Activated CD8-positive, alpha-beta T cell treated with anti-CD3 and anti-CD28 coated beads, Interleukin-2, amount 10 ng/mL, durations not matched to agents 7 days and 5 days (primary cell): ENCODE measurements around the gene POLA2. TPM values are rescaled to one million over a fixed set of nuclear protein-coding genes. Genes with fewer than 3 reads are reported as not detected.
"Not testable (repeated sequence)": the region's sequence is repeated elsewhere in the genome, so short reads cannot be mapped to it uniquely, and the experiment has no call there.

Experiments
- ATAC-seq: fragments of 150-1000 bp; cut with Tn5 transposase; one replicate; pipeline ENCODE4 v1.10.0; 2021; ENCODE audit warnings: moderate library complexity
- CTCF ChIA-PET: fragments of 350-600 bp; sonication (Branson Sonifier 250); formaldehyde crosslinking; loops from one replicate; lab custom pipeline; 2021; ENCODE audit warnings: antibody characterized with exemption; lab: Charles Lee
- POLR2A ChIA-PET: fragments of 350-600 bp; sonication (Branson Sonifier 250); formaldehyde crosslinking; loops from one replicate; lab custom pipeline; 2021; ENCODE audit warnings: antibody characterized with exemption; lab: Charles Lee
- DNase-seq: peaks from one replicate; pipeline ENCODE4 v3.0.0-alpha.2; 2020
- H3K27ac Mint-ChIP-seq: one replicate; pipeline ENCODE4 v1.8.0; 2021; ENCODE audit warnings: mild to moderate bottlenecking, mixed read lengths
- H3K27me3 Mint-ChIP-seq: one replicate; pipeline ENCODE4 v1.8.0; 2021; ENCODE audit warnings: low read depth, mixed read lengths
- H3K36me3 Mint-ChIP-seq: one replicate; pipeline ENCODE4 v1.8.0; 2021; ENCODE audit warnings: low read depth, mixed read lengths
- H3K4me1 Mint-ChIP-seq: one replicate; pipeline ENCODE4 v1.8.0; 2021; ENCODE audit warnings: low read depth, mixed read lengths
- H3K4me3 Mint-ChIP-seq: one replicate; pipeline ENCODE4 v1.8.0; 2021; ENCODE audit warnings: mild to moderate bottlenecking, mixed read lengths
- H3K9me3 Mint-ChIP-seq: one replicate; pipeline ENCODE4 v1.8.0; 2022; ENCODE audit warnings: mixed read lengths; ENCODE audit not compliant: insufficient read depth
- total RNA-seq, 2 experiments: library from RNA; stranded (reverse); gene quantifications; one replicate each; pipeline ENCODE4 v1.2.3, GENCODE V29; 2021

Gene POLA2
- total RNA-seq, 2 experiments from 2014 or later, result 63.6 to 76.1 TPM

GRCh38 chr11:65221026-65221425 lies 40.7 kb upstream of the POLA2 start:
- DNase-seq (no peak), ATAC-seq (no peak)
- CTCF ChIA-PET, result interaction anchor here (1.2 kb wide), 1 partner anchor 95 kb away, joined by 6 read pairs; no protein-coding TSS in a partner anchor
- no peaks in the 10 kb centered on the region for H3K36me3 Mint-ChIP-seq
- POLR2A ChIA-PET, result no interaction called here
- H3K9me3 Mint-ChIP-seq, result no peaks in the 10 kb centered on the region
- peaks cover 36% of the 10 kb centered on the region for H3K4me1 Mint-ChIP-seq
- H3K27ac Mint-ChIP-seq, result no peak overlapping the region
- H3K27me3 Mint-ChIP-seq, result peaks cover 4% of the 10 kb centered on the region
- H3K4me3 Mint-ChIP-seq, result no peak overlapping the region

DNA sequence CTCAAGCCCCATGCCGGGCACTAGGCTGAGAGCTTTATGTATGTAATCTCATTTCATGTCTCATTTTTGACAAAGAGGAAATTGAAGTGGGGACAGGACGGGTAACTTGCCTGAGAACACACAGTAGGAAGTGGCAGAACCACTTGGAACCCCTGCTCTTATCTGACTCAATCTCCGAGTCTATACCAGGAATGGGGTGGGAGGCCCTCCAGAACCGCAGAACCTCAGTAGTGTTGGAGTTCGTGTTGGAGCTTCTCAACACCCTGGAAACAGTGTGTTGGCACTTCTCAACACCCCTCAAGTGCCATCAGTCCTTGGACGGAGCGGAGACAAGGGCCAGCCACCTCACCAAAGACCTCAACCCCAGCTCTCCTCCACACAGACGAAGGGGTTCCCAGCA lies 38.8 kb upstream of the POLA2 start:
- no peak overlapping the region for H3K4me3 Mint-ChIP-seq
- H3K27ac Mint-ChIP-seq, result no peak overlapping the region
- POLR2A ChIA-PET, result interaction anchor here (0.6 to 1.4 kb wide), 4 partner anchors 8 to 101 kb away, joined by 3 to 4 read pairs (median 3); partner anchors contain the start of genes MRPL49 and POLA2
- peaks cover 37% of the 10 kb centered on the region for H3K4me1 Mint-ChIP-seq
- DNase-seq (no peak), ATAC-seq (no peak)
- CTCF ChIA-PET, result interaction anchor here (1.1 to 5.3 kb wide), 5 partner anchors 12 to 107 kb away, joined by 3 to 24 read pairs (median 8); no protein-coding TSS in a partner anchor
- H3K36me3 Mint-ChIP-seq, result no peaks in the 10 kb centered on the region
- H3K27me3 Mint-ChIP-seq, result peaks cover 17% of the 10 kb centered on the region
- H3K9me3 Mint-ChIP-seq, result no peaks in the 10 kb centered on the region

DNA sequence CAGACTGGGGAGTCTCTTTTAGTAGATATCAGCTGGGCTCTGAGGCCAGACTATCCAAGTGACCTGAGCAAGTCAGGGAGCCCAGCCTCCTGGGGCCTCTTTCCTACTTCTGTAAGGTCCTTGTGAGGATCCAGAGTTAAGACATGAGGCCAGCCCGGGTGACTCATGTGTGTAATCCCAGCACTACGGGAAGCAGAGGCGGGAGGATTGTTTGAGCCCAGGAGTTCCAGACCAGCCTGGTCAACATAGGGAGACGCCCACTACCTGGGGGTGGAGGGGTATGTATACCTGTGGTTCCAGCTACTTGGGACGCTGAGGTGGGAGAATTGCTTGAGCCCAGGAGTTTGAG lies 36.9 kb upstream of the POLA2 start:
- DNase-seq (no peak), ATAC-seq (peak; percentile 12)
- no peak overlapping the region for H3K27ac Mint-ChIP-seq
- CTCF ChIA-PET, result interaction anchor here (0.7 to 5.3 kb wide), 23 partner anchors 11 to 390 kb away, joined by 3 to 60 read pairs (median 4); partner anchors contain the start of genes CAPN1, CDC42EP2, DPF2 and POLA2
- POLR2A ChIA-PET, result interaction anchor here (0.5 to 1.5 kb wide), 2 partner anchors 37 to 69 kb away, joined by 3 to 4 read pairs; partner anchors contain the start of gene POLA2
- H3K4me1 Mint-ChIP-seq, result peaks cover 30% of the 10 kb centered on the region
- peaks cover 18% of the 10 kb centered on the region for H3K27me3 Mint-ChIP-seq
- no peaks in the 10 kb centered on the region for H3K9me3 Mint-ChIP-seq
- H3K4me3 Mint-ChIP-seq, result no peak overlapping the region
- H3K36me3 Mint-ChIP-seq, result no peaks in the 10 kb centered on the region

DNA sequence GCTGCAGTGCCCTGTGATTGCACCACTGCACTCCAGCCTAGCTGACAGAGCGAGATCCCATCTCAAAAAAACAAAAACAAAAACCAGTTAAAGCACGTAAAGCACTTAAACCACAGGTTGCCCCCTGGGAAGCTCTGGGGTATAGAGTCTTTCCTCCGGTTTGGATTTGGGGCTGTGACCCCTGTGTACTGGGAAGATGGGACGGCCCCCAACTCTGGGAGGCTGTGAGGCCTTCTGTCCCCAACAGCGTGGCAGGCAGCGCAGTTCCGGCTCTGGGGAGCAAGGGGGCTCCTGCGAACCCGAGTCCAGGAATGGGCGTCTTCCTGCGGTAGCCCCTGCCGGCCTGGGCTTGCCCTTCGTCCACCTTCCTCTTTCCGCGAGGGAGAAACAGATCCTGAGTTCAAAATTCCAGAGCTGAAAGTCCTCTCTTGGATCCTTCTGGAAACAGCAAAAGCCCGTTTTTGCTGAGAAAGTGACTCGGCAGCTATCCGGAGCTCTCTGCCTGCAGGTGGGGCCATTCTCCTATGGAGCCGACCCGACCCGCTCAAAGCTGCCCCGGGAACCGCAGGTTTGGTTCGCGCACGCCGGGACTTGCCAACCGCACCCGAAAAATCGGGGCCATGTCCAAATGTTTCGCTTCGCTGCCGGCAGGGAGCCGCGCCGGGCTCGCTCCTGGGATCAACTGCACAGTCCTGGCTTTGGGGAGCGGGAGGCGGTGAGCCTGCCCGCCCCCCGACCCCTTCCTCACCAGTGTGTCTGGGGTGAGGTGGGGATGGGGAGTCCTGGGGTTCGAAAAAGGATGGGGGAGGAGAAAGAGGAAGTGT lies 36.3 kb upstream of the POLA2 start:
- H3K4me3 Mint-ChIP-seq, result peak overlapping the region; percentile 72
- POLR2A ChIA-PET, result interaction anchor here (0.5 to 1.5 kb wide), 3 partner anchors 20 to 69 kb away, joined by 3 to 4 read pairs (median 4); partner anchors contain the start of gene POLA2
- ATAC-seq (peak; percentile 86), DNase-seq (peak; percentile 67)
- H3K9me3 Mint-ChIP-seq, result no peaks in the 10 kb centered on the region
- peaks cover 27% of the 10 kb centered on the region for H3K4me1 Mint-ChIP-seq
- no peaks in the 10 kb centered on the region for H3K36me3 Mint-ChIP-seq
- peaks cover 18% of the 10 kb centered on the region for H3K27me3 Mint-ChIP-seq
- H3K27ac Mint-ChIP-seq, result no peak overlapping the region
- CTCF ChIA-PET, result interaction anchor here (0.5 to 5.3 kb wide), 27 partner anchors 11 to 389 kb away, joined by 3 to 60 read pairs (median 4); partner anchors contain the start of genes CAPN1, CDC42EP2, DPF2 and POLA2

- peaks cover 24% of the 10 kb centered on the region for H3K4me1 Mint-ChIP-seq
- ChIA-PET POLR2A (interaction anchor here (0.9 to 1.5 kb wide), 2 partner anchors 20 to 36 kb away, joined by 4 read pairs; partner anchors contain the start of gene POLA2), CTCF (interaction anchor here (0.5 to 5.3 kb wide), 24 partner anchors 11 to 389 kb away, joined by 3 to 60 read pairs (median 4); partner anchors contain the start of genes CDC42EP2, DPF2, POLA2 and SAC3D1)
- H3K27me3 Mint-ChIP-seq, result peaks cover 18% of the 10 kb centered on the region
- ATAC-seq, result no peak
- H3K27ac Mint-ChIP-seq, result no peak overlapping the region
- H3K4me3 Mint-ChIP-seq, result peak overlapping the region; percentile 72
- H3K36me3 Mint-ChIP-seq, result no peaks in the 10 kb centered on the region
- no peak for DNase-seq
- H3K9me3 Mint-ChIP-seq, result no peaks in the 10 kb centered on the region
These were observed 35.7 kb upstream of the POLA2 start for GRCh38 chr11:65226103-65226442.

GRCh38 chr11:65227879-65228278 lies 33.9 kb upstream of the POLA2 start:
- ChIA-PET POLR2A (no interaction called here), CTCF (interaction anchor here (0.8 to 4.5 kb wide), 5 partner anchors 8 to 214 kb away, joined by 3 to 60 read pairs (median 5); partner anchors contain the start of genes ARL2, CDC42EP2 and DPF2)
- Mint-ChIP-seq H3K4me3 (no peak overlapping the region), H3K9me3 (no peaks in the 10 kb centered on the region), H3K27ac (no peak overlapping the region), H3K4me1 (peaks cover 19% of the 10 kb centered on the region), H3K27me3 (peaks cover 18% of the 10 kb centered on the region), H3K36me3 (no peaks in the 10 kb centered on the region)
- ATAC-seq (no peak), DNase-seq (no peak)

DNA sequence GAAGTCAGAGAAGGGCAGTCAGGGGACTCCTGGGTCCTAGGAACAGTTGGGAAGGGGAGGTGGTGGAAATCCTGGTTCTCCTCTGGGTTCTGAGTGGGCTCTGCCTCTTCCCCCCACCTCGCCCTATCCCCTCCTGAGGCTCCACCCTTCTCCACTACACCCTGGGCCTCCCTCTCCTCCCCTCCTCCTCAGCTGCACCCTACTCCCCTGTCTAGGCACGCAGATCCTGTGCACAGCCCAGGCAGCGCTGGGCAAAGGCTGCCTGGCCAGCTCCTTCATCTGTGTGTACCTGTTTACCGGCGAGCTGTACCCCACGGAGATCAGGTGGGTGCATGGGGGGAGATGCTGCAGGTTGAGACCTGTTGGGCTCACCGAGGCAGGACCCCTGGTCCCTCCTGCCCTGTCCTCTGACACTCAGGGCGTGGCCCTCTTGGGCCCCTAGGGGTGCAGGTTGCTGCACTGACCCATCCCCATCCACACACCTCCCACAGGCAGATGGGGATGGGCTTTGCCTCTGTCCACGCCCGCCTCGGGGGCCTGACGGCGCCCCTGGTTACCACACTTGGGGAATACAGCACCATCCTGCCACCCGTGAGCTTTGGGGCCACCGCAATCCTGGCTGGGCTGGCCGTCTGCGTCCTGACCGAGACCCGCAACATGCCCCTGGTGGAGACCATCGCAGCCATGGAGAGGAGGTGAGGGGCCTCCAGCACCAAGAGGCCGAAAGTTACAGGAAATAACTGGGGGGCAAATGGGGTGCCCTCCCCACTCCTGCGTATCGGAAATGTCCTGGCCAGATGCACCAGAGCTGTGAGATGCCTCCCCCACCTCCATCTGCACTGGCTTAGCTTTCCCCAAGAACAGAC lies 25.3 kb upstream of the POLA2 start:
- ChIA-PET POLR2A (no interaction called here), CTCF (interaction anchor here (2.0 kb wide), 1 partner anchor 11 kb away, joined by 6 read pairs; no protein-coding TSS in a partner anchor)
- no peak overlapping the region for H3K27ac Mint-ChIP-seq
- no peaks in the 10 kb centered on the region for H3K27me3 Mint-ChIP-seq
- H3K9me3 Mint-ChIP-seq, result no peaks in the 10 kb centered on the region
- H3K4me3 Mint-ChIP-seq, result no peak overlapping the region
- DNase-seq, result no peak
- H3K4me1 Mint-ChIP-seq, result no peaks in the 10 kb centered on the region
- no peaks in the 10 kb centered on the region for H3K36me3 Mint-ChIP-seq
- ATAC-seq, result peak; percentile 30

DNA sequence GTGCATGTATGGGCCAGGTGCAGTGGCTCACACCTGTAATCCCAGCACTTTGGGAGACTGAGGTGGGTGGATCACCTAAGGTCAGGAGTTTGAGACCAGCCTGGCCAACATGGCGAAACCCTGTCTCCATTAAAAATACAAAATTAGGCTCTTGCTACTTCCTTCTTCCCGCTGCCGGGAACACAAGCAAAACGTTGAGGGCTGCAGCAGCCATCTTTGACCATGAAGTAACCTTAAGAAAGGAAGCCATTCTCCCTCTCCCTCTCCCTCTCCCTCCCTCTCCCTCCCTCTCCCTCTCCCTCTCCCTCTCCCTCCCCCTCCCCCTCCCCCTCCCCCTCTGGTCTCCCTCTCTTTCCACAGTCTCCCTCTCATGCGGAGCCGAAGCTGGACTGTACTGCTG lies 23.5 kb upstream of the POLA2 start:
- ATAC-seq, CTCF ChIA-PET, H3K27me3 Mint-ChIP-seq, H3K4me1 Mint-ChIP-seq, H3K36me3 Mint-ChIP-seq, H3K27ac Mint-ChIP-seq, H3K4me3 Mint-ChIP-seq, DNase-seq, POLR2A ChIA-PET: not testable (repeated sequence)
- H3K9me3 Mint-ChIP-seq, result peaks cover 12% of the 10 kb centered on the region

GRCh38 chr11:65241134-65241533 lies 20.6 kb upstream of the POLA2 start:
- ATAC-seq, result no peak
- H3K36me3 Mint-ChIP-seq, result peaks cover 3% of the 10 kb centered on the region
- H3K27me3 Mint-ChIP-seq, result no peaks in the 10 kb centered on the region
- H3K4me1 Mint-ChIP-seq, result no peaks in the 10 kb centered on the region
- DNase-seq, result no peak
- H3K9me3 Mint-ChIP-seq, result peaks cover 12% of the 10 kb centered on the region
- ChIA-PET POLR2A (no interaction called here), CTCF (interaction anchor here (1.2 kb wide), 1 partner anchor 34 kb away, joined by 3 read pairs; no protein-coding TSS in a partner anchor)
- no peak overlapping the region for H3K4me3 Mint-ChIP-seq
- no peak overlapping the region for H3K27ac Mint-ChIP-seq

- CTCF ChIA-PET, result no interaction called here
- ATAC-seq, result no peak
- Mint-ChIP-seq H3K9me3 (peaks cover 12% of the 10 kb centered on the region), H3K27me3 (no peaks in the 10 kb centered on the region), H3K4me3 (no peak overlapping the region), H3K4me1 (no peaks in the 10 kb centered on the region), H3K27ac (no peak overlapping the region), H3K36me3 (peaks cover 3% of the 10 kb centered on the region)
- POLR2A ChIA-PET, result no interaction called here
- no peak for DNase-seq
These were observed 20.1 kb upstream of the POLA2 start for GRCh38 chr11:65241692-65242091.

DNA sequence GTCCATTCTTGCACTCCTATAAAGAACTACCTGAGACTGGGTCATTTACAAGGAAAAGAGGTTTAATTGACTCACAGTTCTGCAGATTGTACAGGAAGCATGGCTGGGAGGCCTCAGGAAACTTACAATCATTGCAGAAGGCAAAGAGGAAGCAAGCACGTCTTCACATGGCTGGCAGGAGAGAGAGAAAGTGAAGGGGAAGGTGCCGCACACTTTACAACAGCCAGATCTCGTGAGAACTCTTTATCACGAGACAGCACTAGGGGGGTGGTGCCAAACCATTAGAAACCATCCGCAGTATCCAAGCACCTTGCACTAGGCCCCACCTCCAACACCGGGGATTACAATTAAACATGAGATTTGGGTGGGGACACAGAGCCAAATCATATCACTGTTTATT lies 19.4 kb upstream of the POLA2 start:
- Mint-ChIP-seq H3K4me1 (no peaks in the 10 kb centered on the region), H3K27me3 (no peaks in the 10 kb centered on the region), H3K36me3 (peaks cover 3% of the 10 kb centered on the region), H3K27ac (no peak overlapping the region), H3K4me3 (no peak overlapping the region), H3K9me3 (peaks cover 12% of the 10 kb centered on the region)
- DNase-seq (no peak), ATAC-seq (no peak)
- ChIA-PET CTCF (no interaction called here), POLR2A (no interaction called here)
